HG02642 (cell line): ENCODE measurements around the gene CELF4.

Experiments used
- ATAC-seq: cut with Tn5 transposase; IDR thresholded peaks from one replicate; pipeline ENCODE4 v1.9.1; 2021; ENCODE audit warnings: mild to moderate bottlenecking; ENCODE audit not compliant: unreplicated experiment, poor library complexity

The CELF4 gene

DNA sequence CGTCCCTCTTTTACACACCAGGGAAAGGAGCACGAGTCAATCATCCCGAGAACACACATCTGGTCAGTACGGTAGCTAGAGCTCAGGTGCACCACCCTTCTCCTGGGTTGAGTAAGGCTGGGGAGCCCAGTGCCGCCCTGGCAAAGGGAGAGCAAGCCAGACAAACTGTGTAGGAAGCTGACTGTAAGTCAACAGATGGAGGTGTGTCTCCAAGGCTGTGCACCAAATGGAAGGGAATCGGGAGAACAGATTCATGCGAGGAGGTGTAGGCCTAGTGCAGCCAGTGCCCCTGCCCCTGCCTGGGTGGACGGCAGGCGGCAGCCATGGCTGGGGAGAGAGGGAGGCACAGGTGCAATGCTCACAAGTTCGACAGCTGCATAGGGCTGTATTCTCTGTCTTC is 65.7 kb downstream of the CELF4 start:
- no peak for ATAC-seq

- no peak for ATAC-seq
These were observed 66.6 kb downstream of the CELF4 start for GRCh38 chr18:37499044-37499443.

DNA sequence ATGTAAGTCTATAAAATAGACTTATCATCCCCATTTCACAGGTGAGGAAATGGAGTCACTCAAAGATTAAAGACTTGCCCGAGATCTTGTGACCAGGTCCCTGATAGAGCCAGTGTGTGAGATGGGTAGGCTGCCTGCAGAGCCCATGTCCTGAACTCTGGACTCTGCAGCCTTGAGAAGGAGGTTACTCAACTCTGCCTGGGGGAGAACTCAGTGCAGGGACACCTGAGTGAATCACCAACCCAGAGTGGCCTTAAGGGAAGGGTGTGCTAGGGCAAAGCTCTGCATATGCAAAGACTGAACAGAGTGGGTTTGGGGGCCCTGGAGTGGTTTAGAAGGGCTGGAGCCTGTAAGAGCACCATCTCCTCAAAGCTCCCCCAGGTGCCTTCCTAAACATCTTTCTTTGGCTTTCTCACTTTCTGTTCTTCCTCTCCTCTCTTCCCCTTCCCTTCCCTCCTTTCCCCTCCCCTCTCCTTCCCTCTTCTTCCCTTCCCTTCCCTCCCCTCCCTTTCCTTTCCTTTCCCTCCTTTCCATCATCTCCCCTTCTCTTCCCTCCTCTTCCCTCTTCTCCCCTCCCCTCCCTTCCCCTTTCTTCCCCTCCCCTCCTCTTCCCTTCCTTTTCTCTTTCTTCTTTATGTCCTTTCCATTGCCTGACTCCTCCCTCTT is 67.6 kb downstream of the CELF4 start:
- no peak for ATAC-seq

- no peak for ATAC-seq
These were observed 69.0 kb downstream of the CELF4 start for GRCh38 chr18:37496568-37496967.

DNA sequence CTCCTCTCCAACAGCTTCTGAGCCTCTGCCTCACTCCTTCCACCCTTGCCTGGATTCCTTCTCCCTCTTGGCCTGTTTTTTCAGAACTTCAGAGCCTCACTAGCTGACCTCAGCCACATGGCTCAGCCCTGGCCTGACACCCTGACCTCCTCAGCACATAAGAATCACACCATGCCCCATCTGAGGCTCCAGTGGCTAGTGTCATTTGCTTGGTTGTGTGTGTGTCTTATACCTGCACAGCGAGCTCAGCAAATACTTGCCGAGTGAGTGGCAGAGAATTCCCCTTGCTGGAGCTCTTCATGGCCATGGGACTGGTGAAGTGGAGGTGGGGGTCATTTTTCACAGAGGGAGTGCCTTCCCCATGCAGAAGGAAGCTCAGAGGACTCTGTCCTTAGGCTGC is 70.2 kb downstream of the CELF4 start:
- ATAC-seq = no peak

GRCh38 chr18:37494406-37494805 is 71.2 kb downstream of the CELF4 start:
- no peak for ATAC-seq

DNA sequence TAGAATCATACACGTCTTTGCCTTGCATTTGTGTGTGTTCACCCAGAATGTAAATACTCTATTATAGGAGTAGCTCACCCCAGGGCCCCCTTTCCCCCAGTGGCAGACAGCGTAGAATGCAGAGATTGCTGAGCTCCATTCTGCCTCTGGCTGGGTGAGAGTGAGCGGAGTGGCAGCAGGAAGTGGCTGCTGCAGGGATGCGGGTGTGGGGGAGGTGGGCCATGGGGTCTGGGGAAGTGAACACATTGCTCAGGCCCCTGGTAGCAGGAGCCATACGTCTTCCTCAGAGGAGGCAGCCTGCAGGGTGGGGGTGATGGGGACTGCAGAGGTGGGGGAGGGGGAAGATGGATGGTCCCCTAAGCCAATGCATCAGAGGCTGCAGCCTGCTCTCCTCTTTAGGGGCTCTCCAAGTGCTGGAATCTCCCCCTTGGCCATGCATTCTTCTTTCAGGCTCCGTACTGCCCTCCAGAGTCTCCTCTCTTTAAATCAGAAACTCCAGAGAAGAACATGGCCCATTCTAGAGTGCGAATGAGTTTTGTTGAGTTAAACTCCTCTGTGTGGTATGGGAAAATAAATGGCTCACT is 72.2 kb downstream of the CELF4 start:
- no peak for ATAC-seq

DNA sequence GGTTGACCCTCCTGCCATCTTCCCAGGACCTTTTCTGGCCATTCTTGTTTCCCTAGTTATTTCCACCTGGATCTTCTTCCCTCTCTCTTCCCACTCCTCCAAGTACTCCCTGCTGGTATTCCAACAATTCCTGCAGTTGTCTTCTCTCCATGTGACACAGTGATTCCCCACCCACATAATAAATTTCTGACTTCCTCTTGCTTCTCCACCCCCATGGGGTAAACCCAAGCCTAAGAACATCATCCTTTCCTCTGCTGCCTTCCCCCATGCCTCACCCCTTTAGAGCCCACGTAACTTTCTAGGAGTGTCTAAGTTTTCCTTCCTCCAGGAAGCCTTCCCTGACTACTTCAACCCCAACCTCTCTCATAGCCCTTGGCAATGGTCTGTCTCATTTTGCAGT is 72.6 kb downstream of the CELF4 start:
- ATAC-seq = no peak

DNA sequence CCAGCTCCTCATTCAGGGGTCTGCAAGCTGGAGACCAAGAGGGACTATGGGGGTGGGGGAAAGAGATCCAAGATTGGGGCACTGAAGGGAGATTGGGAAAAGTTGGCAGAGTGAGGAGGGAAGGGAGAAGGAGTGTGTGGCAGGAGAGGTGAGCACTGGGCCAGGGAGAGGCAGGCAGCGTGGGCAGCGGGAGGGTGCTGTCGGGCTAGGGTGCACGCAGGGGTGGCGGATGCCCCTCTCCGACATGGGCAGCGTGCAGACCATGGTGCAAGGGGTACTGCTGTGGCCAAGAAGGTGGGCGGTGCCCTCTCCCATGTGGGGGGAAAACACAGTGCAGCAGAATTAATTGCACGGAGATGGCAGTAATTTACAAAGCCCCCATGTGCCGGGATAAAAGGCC is 74.1 kb downstream of the CELF4 start:
- ATAC-seq = no peak

- ATAC-seq = no peak
These were observed 75.6 kb downstream of the CELF4 start for GRCh38 chr18:37489998-37490397.

- no peak for ATAC-seq
These were observed 76.6 kb downstream of the CELF4 start for GRCh38 chr18:37489011-37489410.

DNA sequence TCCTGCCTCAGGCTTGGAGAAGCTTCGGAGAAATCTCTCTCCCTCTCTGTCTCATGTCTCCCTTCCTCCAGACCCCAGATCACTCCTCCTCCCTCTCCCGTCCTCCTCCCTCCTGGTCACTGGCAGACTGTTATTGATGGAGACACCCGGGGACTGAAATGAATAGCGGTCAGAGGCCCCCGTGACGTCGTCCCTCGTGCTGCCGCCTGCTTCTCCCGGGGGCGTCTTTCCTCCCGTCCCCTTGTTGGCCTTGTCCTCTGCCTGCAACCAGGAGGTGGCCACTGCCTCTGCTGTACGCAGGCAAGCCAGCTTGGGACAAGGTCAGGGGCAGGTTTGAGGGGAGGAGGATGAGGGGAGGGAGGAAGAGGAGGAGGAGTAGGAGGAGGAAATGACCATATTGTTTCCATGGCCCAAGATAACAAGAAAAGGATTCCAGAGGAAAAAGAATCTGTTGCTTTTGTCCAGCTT is 78.2 kb downstream of the CELF4 start:
- no peak for ATAC-seq

DNA sequence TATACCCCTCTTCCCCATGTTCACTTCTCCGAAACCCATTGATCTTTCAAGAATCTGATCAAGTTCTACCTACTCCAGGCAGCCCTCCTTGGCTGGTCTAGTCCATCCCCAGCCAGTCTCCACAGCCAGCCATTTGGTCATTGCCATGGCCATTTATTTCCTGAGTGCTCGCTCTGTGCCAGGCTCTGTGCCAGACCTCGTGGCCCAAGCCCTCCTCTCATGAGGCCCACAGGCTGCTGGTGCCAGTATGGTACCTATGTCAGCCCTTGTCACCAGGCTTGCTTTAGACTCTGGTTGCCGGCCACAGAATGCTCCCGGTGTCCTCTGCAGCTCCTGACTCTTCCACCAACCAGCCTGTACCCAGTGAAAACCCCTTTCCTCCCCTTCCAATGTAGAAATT is 78.8 kb downstream of the CELF4 start:
- no peak for ATAC-seq

GRCh38 chr18:37484983-37485834 is 80.4 kb downstream of the CELF4 start:
- ATAC-seq = no peak

DNA sequence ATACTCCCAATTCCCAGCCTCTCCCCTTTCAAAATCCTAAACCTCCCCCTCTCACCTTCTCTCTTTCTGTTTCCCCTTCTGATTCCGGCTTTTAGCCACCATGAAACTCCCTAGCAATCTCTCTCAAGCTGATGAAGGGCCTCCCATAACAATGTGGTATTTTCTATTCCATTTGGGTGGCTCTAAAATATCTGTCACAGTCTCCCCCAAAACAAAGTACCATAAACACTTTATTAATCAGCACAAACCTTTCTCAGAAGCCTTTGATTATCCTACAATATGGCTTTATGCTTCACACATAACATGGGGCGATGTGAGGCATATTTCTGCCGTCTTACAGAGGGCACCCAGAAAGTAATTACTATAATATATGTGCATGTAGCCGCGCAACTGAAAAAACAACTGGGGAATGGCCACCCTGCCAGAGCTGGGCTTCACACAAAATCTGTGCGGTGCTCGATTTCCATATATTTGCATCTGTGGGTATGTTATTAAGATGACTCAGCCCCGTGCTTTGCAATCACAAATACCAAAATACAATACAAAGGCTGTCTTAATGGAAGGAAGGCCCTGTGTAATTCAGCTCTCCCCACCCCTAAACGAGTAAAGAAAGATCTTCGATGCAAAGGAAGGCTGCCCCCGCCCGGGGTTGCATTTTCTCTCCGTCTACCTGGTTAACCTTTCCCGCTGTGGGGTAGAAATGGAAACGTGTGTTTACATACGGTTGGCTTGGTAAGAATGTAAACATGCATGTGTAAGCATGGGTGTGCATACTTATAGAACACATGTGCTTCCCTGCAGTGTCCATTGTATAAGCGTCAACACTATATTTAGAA is 81.4 kb downstream of the CELF4 start:
- no peak for ATAC-seq

DNA sequence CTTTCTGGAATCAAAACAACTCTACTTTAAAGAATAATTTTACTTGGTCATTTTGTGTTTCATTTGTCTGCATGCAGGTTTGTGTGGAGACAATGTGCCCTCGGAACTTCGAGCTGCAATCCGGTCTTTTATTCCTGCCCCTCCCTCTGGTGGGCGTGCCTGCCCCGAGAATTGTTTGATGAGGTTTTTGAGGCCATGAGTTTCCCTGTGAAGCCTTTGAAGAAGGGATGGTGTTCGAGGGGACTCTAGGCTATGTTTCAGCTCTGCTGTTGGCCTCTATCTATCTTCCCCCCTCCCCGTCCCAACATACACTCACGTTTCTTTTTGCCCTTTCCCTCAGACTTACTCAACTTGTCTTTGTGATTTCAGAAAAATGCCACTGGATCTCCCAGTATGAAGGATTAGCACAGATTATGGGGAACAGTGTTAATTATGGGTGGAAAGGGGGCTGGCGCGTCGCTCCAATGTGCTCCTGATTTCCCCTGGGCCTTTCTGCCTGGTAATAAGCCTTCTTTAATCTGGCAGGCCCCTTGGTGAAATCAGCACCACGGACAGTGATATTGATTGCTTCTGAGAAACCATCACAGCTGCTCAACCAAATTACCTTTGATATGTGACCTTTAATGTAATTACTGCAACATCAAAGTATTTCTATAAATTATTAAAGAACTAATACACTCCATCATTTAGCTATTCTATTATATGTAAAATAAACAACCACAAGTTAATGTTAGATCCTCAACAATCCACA is 82.2 kb downstream of the CELF4 start:
- no peak for ATAC-seq

DNA sequence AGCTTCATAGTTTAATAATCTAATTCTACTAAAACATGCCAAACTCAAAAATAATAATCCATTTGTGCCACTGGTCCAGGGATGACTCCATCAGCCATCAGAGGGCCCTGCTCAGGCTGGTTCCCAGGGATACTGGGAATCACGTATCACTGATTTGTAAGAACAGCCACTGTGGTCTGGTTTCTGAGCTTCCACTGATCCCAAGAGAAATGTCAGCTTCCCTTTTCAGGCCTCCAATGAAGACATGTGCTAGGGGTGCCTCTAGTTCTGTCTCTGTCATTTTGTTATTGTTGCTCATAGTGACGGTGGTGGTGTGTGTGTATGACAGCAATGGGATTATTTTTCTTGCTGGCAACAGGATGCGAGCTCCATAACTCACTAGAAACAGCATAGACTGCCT is 83.2 kb downstream of the CELF4 start:
- no peak for ATAC-seq

DNA sequence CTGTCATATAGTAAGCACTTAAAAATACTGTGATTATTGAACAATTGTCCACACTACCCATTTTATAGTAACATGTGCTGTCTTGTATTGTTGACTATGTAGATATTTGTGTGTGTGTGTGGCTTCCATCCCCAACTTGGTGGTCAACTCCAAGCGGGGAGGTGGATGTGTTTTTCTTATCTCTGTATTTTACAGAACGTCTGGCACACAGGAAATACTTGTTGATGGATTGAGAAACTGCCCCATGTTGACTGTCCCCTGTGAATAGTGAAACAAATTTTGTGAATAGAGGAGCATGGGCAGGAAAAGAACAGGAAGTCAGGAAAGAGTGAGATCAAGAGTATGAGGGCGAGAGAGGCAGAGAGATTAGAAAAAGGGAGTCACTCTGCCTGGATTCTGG is 83.6 kb downstream of the CELF4 start:
- ATAC-seq = no peak

DNA sequence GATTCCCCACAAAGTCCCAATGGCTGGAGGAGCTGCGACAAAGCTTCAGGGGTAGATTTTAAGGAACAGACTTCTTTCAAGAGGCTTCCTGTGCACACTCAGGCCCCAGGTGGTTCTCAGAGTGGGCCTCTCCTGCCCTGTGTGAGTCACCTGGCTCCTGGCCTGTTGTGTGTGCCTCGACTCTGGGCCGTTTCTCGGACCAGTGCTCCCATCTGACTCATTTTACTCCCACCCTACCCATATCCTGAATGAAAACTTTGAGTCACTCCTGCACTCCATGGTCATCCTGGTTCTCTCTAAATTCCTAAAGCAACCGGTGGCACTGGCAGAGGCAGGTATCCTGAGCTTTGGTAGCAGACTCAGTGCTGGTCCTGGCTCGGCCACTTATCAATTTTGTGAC is 84.1 kb downstream of the CELF4 start:
- no peak for ATAC-seq

GRCh38 chr18:37481072-37481471 is 84.5 kb downstream of the CELF4 start:
- no peak for ATAC-seq
